ENCODE measurements around the gene CCDC183.

DNA sequence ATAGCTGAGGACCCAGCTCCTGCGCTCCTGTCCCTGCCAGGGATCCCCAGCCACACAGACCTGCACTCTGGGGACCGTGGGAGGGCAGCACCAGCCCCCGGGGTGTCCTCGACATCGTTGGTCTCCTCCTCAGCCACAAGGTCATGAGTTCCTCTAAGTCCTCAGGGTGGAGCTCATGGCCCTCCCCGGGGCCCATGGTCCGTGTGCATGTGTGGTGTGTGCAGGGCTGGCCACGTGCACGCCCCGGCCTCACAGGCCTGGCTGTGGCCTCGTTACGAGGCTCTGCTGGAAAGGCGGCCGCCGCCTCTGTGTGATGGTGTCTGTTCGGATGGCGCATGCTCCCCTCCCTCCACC, 30.0 kb downstream of the CCDC183 start:
- TF ChIP-seq, protein P1, sequence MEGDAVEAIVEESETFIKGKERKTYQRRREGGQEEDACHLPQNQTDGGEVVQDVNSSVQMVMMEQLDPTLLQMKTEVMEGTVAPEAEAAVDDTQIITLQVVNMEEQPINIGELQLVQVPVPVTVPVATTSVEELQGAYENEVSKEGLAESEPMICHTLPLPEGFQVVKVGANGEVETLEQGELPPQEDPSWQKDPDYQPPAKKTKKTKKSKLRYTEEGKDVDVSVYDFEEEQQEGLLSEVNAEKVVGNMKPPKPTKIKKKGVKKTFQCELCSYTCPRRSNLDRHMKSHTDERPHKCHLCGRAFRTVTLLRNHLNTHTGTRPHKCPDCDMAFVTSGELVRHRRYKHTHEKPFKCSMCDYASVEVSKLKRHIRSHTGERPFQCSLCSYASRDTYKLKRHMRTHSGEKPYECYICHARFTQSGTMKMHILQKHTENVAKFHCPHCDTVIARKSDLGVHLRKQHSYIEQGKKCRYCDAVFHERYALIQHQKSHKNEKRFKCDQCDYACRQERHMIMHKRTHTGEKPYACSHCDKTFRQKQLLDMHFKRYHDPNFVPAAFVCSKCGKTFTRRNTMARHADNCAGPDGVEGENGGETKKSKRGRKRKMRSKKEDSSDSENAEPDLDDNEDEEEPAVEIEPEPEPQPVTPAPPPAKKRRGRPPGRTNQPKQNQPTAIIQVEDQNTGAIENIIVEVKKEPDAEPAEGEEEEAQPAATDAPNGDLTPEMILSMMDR (IDR thresholded peaks at IDR 0.05): no peak
- no peak for TF ChIP-seq POLR2AphosphoS5 (IDR thresholded peaks at IDR 0.05)
- no peak for TF ChIP-seq POLR2A (IDR thresholded peaks at IDR 0.05)
- no peak for TF ChIP-seq EP300 (IDR thresholded peaks at IDR 0.05)

Data from sigmoid colon (tissue), 4 donors.